HepG2 (cell line): ENCODE results near the gene HOXD8. TPM values are rescaled to one million over a fixed set of nuclear protein-coding genes. Genes with fewer than 3 reads are reported as not detected.

Experiments
- ATAC-seq: fragments of 200-7000 bp; cut with Tn5 transposase; 3 replicates; pipeline ENCODE4 v1.9.1; 2020; ENCODE audit warnings: mild to moderate bottlenecking, moderate library complexity
- BruUV-seq: library from RNA; stranded (reverse); fragments of 400-500 nt; replicated peaks from 2 replicates; lab custom pipeline; 2021; lab: Mats Ljungman, UMichigan
- CTCF ChIA-PET: fragments of 300-600 bp; formaldehyde crosslinking; extraction: SDS; loops from one replicate; lab custom pipeline; 2021; ENCODE audit warnings: low total read pairs, inconsistent platforms, low intra/inter-chr PET ratio; lab: Yijun Ruan, JAX
- POLR2A ChIA-PET: fragments of 350-600 bp; sonication (Branson Sonifier 250); formaldehyde crosslinking; loops from one replicate; lab custom pipeline; 2020; ENCODE audit warnings: antibody characterized with exemption, inconsistent platforms; lab: Yijun Ruan, JAX
- DNase-seq: peaks from one replicate; pipeline ENCODE4 v3.0.0-alpha.2; 2015; ENCODE audit warnings: low spot score
- FAIRE-seq: peaks from 3 replicates; lab custom pipeline; 2011; peaks lifted over from hg19 to GRCh38; lab: Jason Lieb, UNC
- H2AFZ ChIP-seq: one replicate; pipeline ENCODE4 v1.6.1; 2011; ENCODE audit warnings: low read length, inconsistent platforms
- H3K27ac ChIP-seq: fragments of 300-600 bp; 3 replicates; pipeline ENCODE4 v1.8.0; 2011; ENCODE audit warnings: mixed run types, mild to moderate bottlenecking, mixed read lengths, low read length, inconsistent platforms; ENCODE audit not compliant: insufficient read depth; ENCODE audit errors: extremely low read length
- H3K27me3 ChIP-seq, 2 experiments: fragments of 200-600 bp in 1 of 2; 2 replicates in 1 of 2; 3 replicates in 1 of 2; pipeline versions ENCODE4 v1.6.0 to v1.8.0; 2011; ENCODE audit warnings: low read length in 2 of 2, mild to moderate bottlenecking in 2 of 2, moderate library complexity in 2 of 2, inconsistent platforms in 1 of 2; ENCODE audit not compliant: insufficient read depth in 2 of 2, control insufficient read depth in 1 of 2
- H3K36me3 ChIP-seq, 2 experiments: fragments of 200-600 bp in 1 of 2; replicated peaks in 1 of 2; 2 replicates in 1 of 2; 3 replicates in 1 of 2; pipeline versions ENCODE4 v1.5.1 to v1.8.0; 2011; ENCODE audit warnings: low read length in 2 of 2, inconsistent platforms in 1 of 2; ENCODE audit not compliant: insufficient read depth in 2 of 2, control insufficient read depth in 1 of 2
- H3K4me1 ChIP-seq: 2 replicates; pipeline ENCODE4 v1.5.1; 2012; ENCODE audit warnings: low read length, inconsistent platforms; ENCODE audit not compliant: insufficient read depth
- H3K4me2 ChIP-seq: 2 replicates; pipeline ENCODE4 v1.6.0; 2011; ENCODE audit warnings: low read depth, low read length, inconsistent platforms
- H3K4me3 ChIP-seq, 3 experiments: fragments of 200-600 bp in 1 of 3; sonication (generic), shearing (Covaris generic) in 1 of 3; replicated peaks in 1 of 3; 2 replicates each; pipeline ENCODE4 v1.5.1; 2011 to 2016; ENCODE audit warnings: low read length in 3 of 3, inconsistent platforms in 2 of 3, low read depth in 2 of 3, mild to moderate bottlenecking in 2 of 3, control low read depth in 1 of 3, mixed read lengths in 1 of 3; ENCODE audit not compliant: insufficient read depth in 1 of 3
- H3K79me2 ChIP-seq: one replicate; pipeline ENCODE4 v1.6.1; 2011; ENCODE audit warnings: low read length, inconsistent platforms; ENCODE audit not compliant: insufficient read depth
- H3K9ac ChIP-seq: 2 replicates; pipeline ENCODE4 v1.6.0; 2011; ENCODE audit warnings: mild to moderate bottlenecking, low read depth, low read length, inconsistent platforms; ENCODE audit not compliant: insufficient read depth
- H3K9me3 ChIP-seq: 2 replicates; pipeline ENCODE4 v1.5.1; 2012; ENCODE audit warnings: mild to moderate bottlenecking, low read length
- H4K20me1 ChIP-seq: 2 replicates; pipeline ENCODE4 v1.6.0; 2011; ENCODE audit warnings: inconsistent platforms, mild to moderate bottlenecking, low read length, moderate library complexity; ENCODE audit not compliant: insufficient read depth
- GTF2F1 ChIP-seq: fragments of 150-350 bp; IDR thresholded peaks from 2 replicates; pipeline ENCODE4 v1.6.1; 2014; ENCODE audit warnings: low read length
- KMT2B ChIP-seq: IDR thresholded peaks from 2 replicates; pipeline ENCODE4 v1.6.1; 2016; ENCODE audit warnings: missing genetic modification reagents, missing compliant biosample characterization
- ZBTB20 ChIP-seq: sonication (generic); formaldehyde crosslinking; IDR thresholded peaks from 2 replicates; pipeline ENCODE4 v1.8.1; 2023; ENCODE audit warnings: missing genetic modification reagents, low read depth, mild to moderate bottlenecking, borderline replicate concordance
- ZNF253 ChIP-seq: sonication (generic); formaldehyde crosslinking; IDR thresholded peaks from 2 replicates; pipeline ENCODE4 v1.8.0; 2022; ENCODE audit warnings: mild to moderate bottlenecking, missing genetic modification reagents, borderline replicate concordance
- ZNF44 ChIP-seq: sonication (generic); formaldehyde crosslinking; IDR thresholded peaks from 2 replicates; pipeline ENCODE4 v1.5.1; 2020; ENCODE audit warnings: mild to moderate bottlenecking, missing genetic modification reagents
- WGBS: methylation state at CpG from one replicate; pipeline ENCODE4 v1.1.6; 2017; ENCODE audit warnings: low lambda C conversion rate; 5-methylcytosine and 5-hydroxymethylcytosine counted together
- in situ Hi-C: cut with HindIII; loops from 2 replicates; pipeline ENCODE4 v1.10.0; 2017; ENCODE audit warnings: low pct_unique_long_range_greater_than_20kb; ENCODE audit not compliant: extremely low pct_ligation_motif_present
- intact Hi-C: fragments of 100-400 bp; cut with micrococcal nuclease; formaldehyde crosslinking; loops from one replicate; pipeline ENCODE4 v1.10.0; 2022; ENCODE audit not compliant: unreplicated experiment
- polyA plus RNA-seq, 8 experiments: library from polyadenylated mRNA; depleted of rRNA in 3 of 8; stranded (reverse) in 7 of 8; unstranded in 1 of 8; fragments of >200 nt; fragmentation: Illumina TruSeq in 4 of 8; extraction: Trizol in 4 of 8; gene quantifications; 2 replicates each; pipeline versions ENCODE4 v1.2.1 to v1.2.3, GENCODE V29; 2011 to 2016; ENCODE audit warnings: low read depth in 4 of 8, missing spikeins in 1 of 8, mixed read lengths in 1 of 8; ENCODE audit not compliant: insufficient read depth in 1 of 8
- total RNA-seq, 5 experiments: library from RNA; depleted of rRNA; stranded (reverse); fragments of >200 nt; fragmentation: Illumina TruSeq; extraction: Trizol; gene quantifications; 2 replicates each; pipeline ENCODE4 v1.2.3, GENCODE V29; 2016; ENCODE audit warnings: low read depth in 1 of 5
- TF ChIP-seq, protein P1 (sequence below): sonication (generic); formaldehyde crosslinking; IDR thresholded peaks from 2 replicates; pipeline ENCODE4 v1.5.0; 2020; ENCODE audit warnings: mild to moderate bottlenecking, missing genetic modification reagents
- TF ChIP-seq, protein P2 (sequence below): sonication (generic); formaldehyde crosslinking; conservative IDR thresholded peaks from 2 replicates; pipeline ENCODE4 v1.8.0; 2022; ENCODE audit warnings: mild to moderate bottlenecking, moderate library complexity, missing genetic modification reagents

The HOXD8 gene
- total and polyA plus RNA-seq, 2 of the 13 experiments (the other 11 are each of a cell fraction or from before 2014, with no cell fraction given), result not detected

DNA sequence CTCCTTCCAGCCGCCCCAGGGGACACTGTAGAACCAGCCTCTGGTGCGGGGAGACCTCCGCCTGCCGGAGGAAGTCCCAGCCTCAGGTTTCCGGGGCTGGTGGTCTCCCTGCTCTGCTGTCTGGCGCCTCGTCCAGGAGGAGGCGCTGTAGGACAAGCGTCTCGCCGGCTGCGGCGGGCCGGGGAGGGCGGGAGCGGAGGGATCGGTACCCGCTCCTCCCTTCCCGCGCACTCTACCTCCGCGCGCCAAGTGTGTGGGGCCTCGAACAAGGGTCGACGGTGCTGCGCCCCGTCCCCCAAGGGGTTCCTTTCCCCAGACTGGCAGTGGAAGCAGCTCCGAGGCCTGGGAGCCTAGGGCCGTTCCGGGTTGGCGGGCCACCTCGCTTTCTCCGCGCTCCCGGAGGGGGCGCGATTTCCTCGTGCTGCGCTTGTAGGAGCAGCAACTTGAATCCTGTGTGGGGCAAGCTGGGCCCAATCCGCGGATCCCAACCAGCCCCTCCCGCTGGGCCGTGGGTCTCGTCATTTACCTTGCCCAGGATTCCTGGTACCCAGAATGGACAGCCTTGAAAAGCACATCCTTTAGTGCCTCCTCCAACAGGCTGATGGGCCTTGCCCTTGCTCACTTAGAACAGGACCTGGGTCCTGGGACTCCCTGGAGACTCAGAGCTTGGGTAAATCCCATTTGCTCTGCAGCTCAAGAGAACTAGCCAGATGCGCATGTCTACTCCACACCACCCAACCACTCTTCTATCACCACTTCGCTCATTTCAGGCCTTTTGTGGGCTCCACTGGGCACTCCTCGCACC is 11.2 kb downstream of the HOXD8 start (continued):
- TF ChIP-seq, protein P1, sequence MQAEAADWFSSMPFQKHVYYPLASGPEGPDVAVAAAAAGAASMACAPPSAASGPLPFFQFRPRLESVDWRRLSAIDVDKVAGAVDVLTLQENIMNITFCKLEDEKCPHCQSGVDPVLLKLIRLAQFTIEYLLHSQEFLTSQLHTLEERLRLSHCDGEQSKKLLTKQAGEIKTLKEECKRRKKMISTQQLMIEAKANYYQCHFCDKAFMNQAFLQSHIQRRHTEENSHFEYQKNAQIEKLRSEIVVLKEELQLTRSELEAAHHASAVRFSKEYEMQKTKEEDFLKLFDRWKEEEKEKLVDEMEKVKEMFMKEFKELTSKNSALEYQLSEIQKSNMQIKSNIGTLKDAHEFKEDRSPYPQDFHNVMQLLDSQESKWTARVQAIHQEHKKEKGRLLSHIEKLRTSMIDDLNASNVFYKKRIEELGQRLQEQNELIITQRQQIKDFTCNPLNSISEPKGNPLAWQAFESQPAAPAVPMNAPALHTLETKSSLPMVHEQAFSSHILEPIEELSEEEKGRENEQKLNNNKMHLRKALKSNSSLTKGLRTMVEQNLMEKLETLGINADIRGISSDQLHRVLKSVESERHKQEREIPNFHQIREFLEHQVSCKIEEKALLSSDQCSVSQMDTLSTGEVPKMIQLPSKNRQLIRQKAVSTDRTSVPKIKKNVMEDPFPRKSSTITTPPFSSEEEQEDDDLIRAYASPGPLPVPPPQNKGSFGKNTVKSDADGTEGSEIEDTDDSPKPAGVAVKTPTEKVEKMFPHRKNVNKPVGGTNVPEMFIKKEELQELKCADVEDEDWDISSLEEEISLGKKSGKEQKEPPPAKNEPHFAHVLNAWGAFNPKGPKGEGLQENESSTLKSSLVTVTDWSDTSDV (CRISPR knock-in tag), result peak; percentile 86; the same call in 1 of the 2 replicates
- TF ChIP-seq ZNF253 (CRISPR knock-in tag) (no peak), ZBTB20 (CRISPR knock-in tag) (no peak), ZNF44 (CRISPR knock-in tag) (peak; percentile 47; the same call in 1 of the 2 replicates)
- TF ChIP-seq, protein P2, sequence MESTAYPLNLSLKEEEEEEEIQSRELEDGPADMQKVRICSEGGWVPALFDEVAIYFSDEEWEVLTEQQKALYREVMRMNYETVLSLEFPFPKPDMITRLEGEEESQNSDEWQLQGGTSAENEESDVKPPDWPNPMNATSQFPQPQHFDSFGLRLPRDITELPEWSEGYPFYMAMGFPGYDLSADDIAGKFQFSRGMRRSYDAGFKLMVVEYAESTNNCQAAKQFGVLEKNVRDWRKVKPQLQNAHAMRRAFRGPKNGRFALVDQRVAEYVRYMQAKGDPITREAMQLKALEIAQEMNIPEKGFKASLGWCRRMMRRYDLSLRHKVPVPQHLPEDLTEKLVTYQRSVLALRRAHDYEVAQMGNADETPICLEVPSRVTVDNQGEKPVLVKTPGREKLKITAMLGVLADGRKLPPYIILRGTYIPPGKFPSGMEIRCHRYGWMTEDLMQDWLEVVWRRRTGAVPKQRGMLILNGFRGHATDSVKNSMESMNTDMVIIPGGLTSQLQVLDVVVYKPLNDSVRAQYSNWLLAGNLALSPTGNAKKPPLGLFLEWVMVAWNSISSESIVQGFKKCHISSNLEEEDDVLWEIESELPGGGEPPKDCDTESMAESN (CRISPR knock-in tag), result peak; percentile 93

DNA sequence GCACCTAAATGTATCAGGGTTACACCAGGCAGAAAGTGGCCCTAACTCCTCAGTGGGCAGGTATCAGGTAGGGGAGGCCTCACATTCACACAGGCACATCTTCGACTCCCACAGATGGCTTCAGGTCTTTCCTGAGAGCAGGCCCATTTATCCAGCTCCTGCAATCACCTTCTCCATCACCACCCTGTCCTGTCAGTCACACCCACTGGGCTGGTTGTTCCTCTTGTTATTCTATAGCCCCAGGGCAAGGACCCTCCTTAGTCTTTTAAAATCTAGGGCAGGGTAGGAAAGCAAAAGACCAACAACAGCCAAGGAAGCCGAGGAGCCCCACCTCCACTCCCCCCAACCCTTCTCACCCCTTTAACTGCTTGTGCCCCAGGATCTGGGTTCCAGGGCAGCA is 12.8 kb downstream of the HOXD8 start:
- in situ Hi-C loops, result loop anchor here (5.0 kb wide), 1 partner anchor 315 kb away; no protein-coding TSS in a partner anchor
- H2AFZ ChIP-seq, result no peak overlapping the region
- no peak overlapping the region for H3K4me2 ChIP-seq
- intact Hi-C loops, result loop anchor here (5.0 kb wide), 1 partner anchor 495 kb away; no protein-coding TSS in a partner anchor
- no peaks in the 10 kb centered on the region for H3K36me3 ChIP-seq
- ChIA-PET POLR2A (no interaction called here), CTCF (interaction anchor here (1.6 kb wide), 1 partner anchor 494 kb away, joined by 4 read pairs; no protein-coding TSS in a partner anchor)
- WGBS, result 0% methylated on average over 2 of the region's 2 CpGs
- H4K20me1 ChIP-seq, result no peaks in the 10 kb centered on the region
- ATAC-seq, result no peak
- peaks cover 11% of the 10 kb centered on the region for H3K4me1 ChIP-seq
- H3K4me3 ChIP-seq, result no peak overlapping the region
- TF ChIP-seq GTF2F1, result no peak
- TF ChIP-seq KMT2B (CRISPR knock-in tag), result no peak
- no peak overlapping the region for H3K9ac ChIP-seq
- no peaks in the 10 kb centered on the region for H3K79me2 ChIP-seq
- peaks cover 2 to 87% of the 10 kb centered on the region in 2 experiments; a peak in 4 of 5 replicates for H3K27me3 ChIP-seq
- no peak for DNase-seq
- no peak for FAIRE-seq
- no TSS peak for BruUV-seq
- no peaks in the 10 kb centered on the region for H3K9me3 ChIP-seq
- H3K27ac ChIP-seq, result no peak overlapping the region
